HG02870 (cell line): ENCODE results near the gene SNX11.

ENCODE experiments used
- ATAC-seq: cut with Tn5 transposase; IDR thresholded peaks from one replicate; pipeline ENCODE4 v1.9.1; 2021; ENCODE audit warnings: mild to moderate bottlenecking, moderate library complexity; ENCODE audit not compliant: unreplicated experiment

SNX11 gene

GRCh38 chr17:48095611-48096010, 12.0 kb upstream of the SNX11 start:
- no peak for ATAC-seq

- no peak for ATAC-seq
Observed at GRCh38 chr17:48100160-48100559, 7.4 kb upstream of the SNX11 start.

GRCh38 chr17:48100591-48101011, 7.0 kb upstream of the SNX11 start:
- ATAC-seq: peak; percentile 6

- ATAC-seq: peak; percentile 87
Observed at GRCh38 chr17:48101012-48101720, 6.4 kb upstream of the SNX11 start, which contains the start of gene CBX1. CBX1 (minus strand) TSS chr17:48101478; CDS start chr17:48077004, 24,474 bp downstream.

- ATAC-seq: no peak
Observed at GRCh38 chr17:48102043-48102750, 5.4 kb upstream of the SNX11 start.

GRCh38 chr17:48102798-48103715, 4.5 kb upstream of the SNX11 start:
- no peak for ATAC-seq

GRCh38 chr17:48104440-48104839, 3.1 kb upstream of the SNX11 start:
- ATAC-seq: no peak

GRCh38 chr17:48106802-48107136, 797 bp upstream of the SNX11 start:
- no peak for ATAC-seq

GRCh38 chr17:48110761-48111160, 3.2 kb downstream of the SNX11 start:
- ATAC-seq: no peak

GRCh38 chr17:48111937-48112241, 4.3 kb downstream of the SNX11 start:
- no peak for ATAC-seq

- peak; percentile 41 for ATAC-seq
Observed at GRCh38 chr17:48113201-48113676, 5.7 kb downstream of the SNX11 start.

- ATAC-seq: no peak
Observed at GRCh38 chr17:48121923-48122664, 14.5 kb downstream of the SNX11 start.

GRCh38 chr17:48122665-48123045, 15.1 kb downstream of the SNX11 start:
- ATAC-seq: no peak

- no peak for ATAC-seq
Observed at GRCh38 chr17:48123111-48123510, 15.5 kb downstream of the SNX11 start.

GRCh38 chr17:48123776-48124388, 16.3 kb downstream of the SNX11 start:
- ATAC-seq: no peak

- ATAC-seq: no peak
Observed at GRCh38 chr17:48125829-48126531, 18.4 kb downstream of the SNX11 start.

GRCh38 chr17:48126532-48126850, 18.9 kb downstream of the SNX11 start:
- no peak for ATAC-seq

GRCh38 chr17:48127371-48128051, 19.9 kb downstream of the SNX11 start:
- no peak for ATAC-seq

- ATAC-seq: no peak
Observed at GRCh38 chr17:48128400-48128799, 20.8 kb downstream of the SNX11 start.
